ENCODE measurements around the gene MRPS21. TPM values are rescaled to one million over a fixed set of nuclear protein-coding genes. Genes with fewer than 3 reads are reported as not detected.
A peak's percentile ranks its signal among the peaks of the same experiment; 100 is the strongest.

Gene MRPS21
- total and polyA plus RNA-seq, 2 donors from 2014 or later: 71.7 to 134 TPM

DNA sequence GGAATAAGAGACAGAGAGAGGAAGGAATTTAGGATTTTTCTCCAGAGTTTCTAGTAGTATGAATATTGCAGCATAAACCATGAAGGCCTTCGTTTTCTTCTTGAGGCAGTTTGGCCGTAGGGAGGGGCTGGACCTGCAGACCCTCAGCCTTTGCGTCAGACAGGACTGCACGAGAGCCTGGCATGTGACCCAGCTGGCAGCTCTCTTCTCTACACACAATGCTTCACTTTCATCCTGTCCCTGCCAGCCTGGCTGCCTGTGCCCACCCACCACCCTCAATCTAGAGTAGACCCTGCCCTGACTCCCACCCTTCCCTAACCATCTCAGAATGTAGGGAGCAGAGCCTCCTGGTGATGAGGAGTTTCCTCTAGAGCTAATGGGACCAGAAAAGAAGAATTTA is 34.4 kb upstream of the MRPS21 start:
- H3K27ac ChIP-seq (ENCODE audit: low read depth in 2 of 2, low read length in 2 of 2): no peak overlapping the region
- H3K36me3 ChIP-seq (ENCODE audit: control insufficient read depth in 2 of 3, insufficient read depth in 3 of 3, low read length in 3 of 3): no peaks in the 10 kb centered on the region
- intact Hi-C loops (cut with DNase I): no loop called here
- TF ChIP-seq, protein P1, sequence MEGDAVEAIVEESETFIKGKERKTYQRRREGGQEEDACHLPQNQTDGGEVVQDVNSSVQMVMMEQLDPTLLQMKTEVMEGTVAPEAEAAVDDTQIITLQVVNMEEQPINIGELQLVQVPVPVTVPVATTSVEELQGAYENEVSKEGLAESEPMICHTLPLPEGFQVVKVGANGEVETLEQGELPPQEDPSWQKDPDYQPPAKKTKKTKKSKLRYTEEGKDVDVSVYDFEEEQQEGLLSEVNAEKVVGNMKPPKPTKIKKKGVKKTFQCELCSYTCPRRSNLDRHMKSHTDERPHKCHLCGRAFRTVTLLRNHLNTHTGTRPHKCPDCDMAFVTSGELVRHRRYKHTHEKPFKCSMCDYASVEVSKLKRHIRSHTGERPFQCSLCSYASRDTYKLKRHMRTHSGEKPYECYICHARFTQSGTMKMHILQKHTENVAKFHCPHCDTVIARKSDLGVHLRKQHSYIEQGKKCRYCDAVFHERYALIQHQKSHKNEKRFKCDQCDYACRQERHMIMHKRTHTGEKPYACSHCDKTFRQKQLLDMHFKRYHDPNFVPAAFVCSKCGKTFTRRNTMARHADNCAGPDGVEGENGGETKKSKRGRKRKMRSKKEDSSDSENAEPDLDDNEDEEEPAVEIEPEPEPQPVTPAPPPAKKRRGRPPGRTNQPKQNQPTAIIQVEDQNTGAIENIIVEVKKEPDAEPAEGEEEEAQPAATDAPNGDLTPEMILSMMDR (IDR thresholded peaks at IDR 0.05; ENCODE audit: borderline replicate concordance, extremely low read depth, insufficient read depth): no peak
- peak in 1 of 5 donors; percentile 40 for DNase-seq
- no peaks in the 10 kb centered on the region for H3K9me3 ChIP-seq (ENCODE audit: control insufficient read depth in 2 of 3, insufficient read depth in 1 of 3, low read length in 3 of 3)
- H3K4me3 ChIP-seq (ENCODE audit: low read length in 3 of 3): no peak overlapping the region
- H3K4me1 ChIP-seq (ENCODE audit: control insufficient read depth in 2 of 3, insufficient read depth in 2 of 3, low read depth in 1 of 3, low read length in 3 of 3): peaks cover 2 to 14% (median 14%) of the 10 kb centered on the region in 3 donors
- no peak for FAIRE-seq
- H3K9ac ChIP-seq (ENCODE audit: low read length in 3 of 3): no peak overlapping the region
- H3K27me3 ChIP-seq (ENCODE audit: control insufficient read depth, insufficient read depth, low read length): no peaks in the 10 kb centered on the region

DNA sequence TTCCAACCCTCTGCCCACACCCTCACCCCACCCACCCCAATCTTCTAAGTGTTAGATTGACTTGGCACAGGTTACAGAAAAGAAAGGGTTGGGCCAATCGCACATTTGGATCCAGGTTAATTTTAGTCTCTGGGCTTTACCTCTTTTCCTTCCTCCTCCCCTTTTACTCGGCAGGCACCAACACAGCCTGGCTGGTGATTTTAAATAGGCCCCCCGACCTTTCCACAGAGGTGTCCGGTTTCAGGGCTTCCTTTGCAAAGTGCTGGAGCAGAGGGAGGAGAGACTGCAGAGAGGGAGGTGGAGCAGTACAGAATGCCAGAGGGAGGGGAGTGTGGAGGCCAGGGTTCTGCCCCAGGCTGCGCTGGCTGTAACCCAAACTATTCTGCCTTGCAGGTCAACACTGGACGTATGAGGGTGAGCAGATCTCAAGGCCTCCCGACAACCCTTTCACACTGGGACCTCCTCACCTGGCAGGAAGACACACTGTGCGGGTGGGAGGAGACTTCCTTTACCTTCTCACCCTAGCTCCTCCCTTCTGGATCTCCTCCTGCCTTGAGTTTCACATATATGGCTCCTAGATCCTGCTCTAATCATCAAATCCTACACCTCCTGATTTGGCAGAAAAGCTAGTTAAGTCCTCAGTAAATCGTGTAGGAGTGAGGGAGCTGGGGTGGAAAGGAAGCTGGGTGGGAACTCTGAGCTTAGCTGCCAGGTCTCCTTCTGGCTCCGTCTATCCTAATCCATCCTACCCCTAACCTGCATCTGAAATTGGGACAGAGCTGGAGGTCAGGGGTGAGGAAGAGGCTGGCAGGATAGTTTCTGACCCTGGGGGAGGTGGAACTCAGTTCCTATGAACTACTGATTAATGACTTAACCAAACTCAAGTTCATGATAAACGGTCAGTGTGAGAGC is 33.6 kb upstream of the MRPS21 start:
- Histone ChIP-seq H3K27ac (ENCODE audit: low read depth in 2 of 2, low read length in 2 of 2) (peak overlapping the region; percentile 5 to 19), H3K27me3 (ENCODE audit: control insufficient read depth, insufficient read depth, low read length) (no peaks in the 10 kb centered on the region), H3K9me3 (ENCODE audit: control insufficient read depth in 2 of 3, insufficient read depth in 1 of 3, low read length in 3 of 3) (no peaks in the 10 kb centered on the region), H3K4me1 (ENCODE audit: control insufficient read depth in 2 of 3, insufficient read depth in 2 of 3, low read depth in 1 of 3, low read length in 3 of 3) (peaks cover 2 to 14% (median 14%) of the 10 kb centered on the region in 3 donors), H3K4me3 (ENCODE audit: low read length in 3 of 3) (peak overlapping the region in 2 of 3 donors; percentile 23 to 27), H3K36me3 (ENCODE audit: control insufficient read depth in 2 of 3, insufficient read depth in 3 of 3, low read length in 3 of 3) (peaks cover 0 to 4% (median 1%) of the 10 kb centered on the region in 3 donors), H3K9ac (ENCODE audit: low read length in 3 of 3) (peak overlapping the region in 1 of 3 donors; percentile 36)
- DNase-seq (peak; percentile 81 to 94 (median 89)), FAIRE-seq (no peak)
- intact Hi-C loops (cut with DNase I): no loop called here
- TF ChIP-seq, protein P1 (IDR thresholded peaks at IDR 0.05; ENCODE audit: borderline replicate concordance, extremely low read depth, insufficient read depth): no peak

DNA sequence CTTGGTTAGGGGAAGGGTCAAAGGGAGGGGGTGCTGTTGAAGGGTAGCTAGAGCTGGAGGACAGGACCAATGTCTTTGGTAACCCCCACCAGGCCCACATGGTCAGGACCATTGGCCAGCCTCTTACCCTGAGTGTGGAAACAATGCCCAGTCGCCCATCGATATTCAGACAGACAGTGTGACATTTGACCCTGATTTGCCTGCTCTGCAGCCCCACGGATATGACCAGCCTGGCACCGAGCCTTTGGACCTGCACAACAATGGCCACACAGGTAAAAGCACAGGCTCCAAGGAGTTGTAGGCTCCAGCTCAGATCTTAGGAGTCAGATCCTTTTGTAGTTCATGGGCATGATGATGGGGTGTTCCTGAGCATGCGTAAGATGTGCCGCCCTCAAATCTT is 32.3 kb upstream of the MRPS21 start:
- no peak overlapping the region for H3K27ac ChIP-seq (ENCODE audit: low read depth in 2 of 2, low read length in 2 of 2)
- no peaks in the 10 kb centered on the region for H3K27me3 ChIP-seq (ENCODE audit: control insufficient read depth, insufficient read depth, low read length)
- H3K4me3 ChIP-seq (ENCODE audit: low read length in 3 of 3): no peak overlapping the region
- no peak overlapping the region for H3K9ac ChIP-seq (ENCODE audit: low read length in 3 of 3)
- H3K36me3 ChIP-seq (ENCODE audit: control insufficient read depth in 2 of 3, insufficient read depth in 3 of 3, low read length in 3 of 3): peaks cover 0 to 15% (median 14%) of the 10 kb centered on the region in 3 donors
- intact Hi-C loops (cut with DNase I): no loop called here
- H3K4me1 ChIP-seq (ENCODE audit: control insufficient read depth in 2 of 3, insufficient read depth in 2 of 3, low read depth in 1 of 3, low read length in 3 of 3): peaks cover 1 to 11% (median 11%) of the 10 kb centered on the region in 3 donors
- no peaks in the 10 kb centered on the region for H3K9me3 ChIP-seq (ENCODE audit: control insufficient read depth in 2 of 3, insufficient read depth in 1 of 3, low read length in 3 of 3)
- TF ChIP-seq, protein P1 (IDR thresholded peaks at IDR 0.05; ENCODE audit: borderline replicate concordance, extremely low read depth, insufficient read depth): no peak
- FAIRE-seq: no peak
- no peak for DNase-seq
